ENCODE measurements around the gene LRMDA. TPM values are rescaled to one million over a fixed set of nuclear protein-coding genes. Genes with fewer than 3 reads are reported as not detected.

LRMDA gene
- total RNA-seq, 2 experiments from 2014 or later = not detected

DNA sequence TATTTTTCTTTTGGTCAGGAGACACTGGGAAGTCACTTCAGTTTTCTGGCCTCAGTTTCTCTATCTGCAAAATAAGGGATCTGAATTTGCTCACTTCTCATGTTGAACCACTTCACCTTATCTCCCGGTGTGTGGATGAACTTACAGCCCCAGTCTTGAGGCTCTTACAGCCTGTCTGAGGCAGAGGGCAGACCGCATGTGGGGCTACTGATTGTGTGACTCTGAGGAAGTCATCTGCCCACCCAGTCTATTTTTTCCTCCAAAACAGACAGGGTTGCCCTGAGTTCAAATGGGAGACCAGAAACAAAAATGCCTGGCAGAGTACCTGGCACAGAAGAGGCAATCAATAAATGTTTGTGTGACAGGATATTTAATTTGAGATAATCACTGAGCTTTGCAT is 78.3 kb downstream of the LRMDA start:
- POLR2A ChIA-PET = no interaction called here
- no peak overlapping the region for H2AFZ ChIP-seq (ENCODE audit: low read length)
- H3K4me1 ChIP-seq (ENCODE audit: insufficient read depth, low read length, poor library complexity, severe bottlenecking) = no peaks in the 10 kb centered on the region
- H3K4me2 ChIP-seq (ENCODE audit: low read length) = no peak overlapping the region
- intact Hi-C loops (cut with micrococcal nuclease; ENCODE audit: unreplicated experiment) = no loop called here
- no peak overlapping the region for H3K27ac ChIP-seq (ENCODE audit: low read depth, low read length, poor library complexity, severe bottlenecking)
- no peaks in the 10 kb centered on the region for H3K36me3 ChIP-seq (ENCODE audit: insufficient read depth, low read length)
- H3K79me2 ChIP-seq (ENCODE audit: insufficient read depth, low read depth, low read length) = no peaks in the 10 kb centered on the region
- TF ChIP-seq EZH2phosphoT487 (IDR thresholded peaks at IDR 0.05; ENCODE audit: borderline replicate concordance, low read depth, low read length) = no peak
- TF ChIP-seq, protein P1, sequence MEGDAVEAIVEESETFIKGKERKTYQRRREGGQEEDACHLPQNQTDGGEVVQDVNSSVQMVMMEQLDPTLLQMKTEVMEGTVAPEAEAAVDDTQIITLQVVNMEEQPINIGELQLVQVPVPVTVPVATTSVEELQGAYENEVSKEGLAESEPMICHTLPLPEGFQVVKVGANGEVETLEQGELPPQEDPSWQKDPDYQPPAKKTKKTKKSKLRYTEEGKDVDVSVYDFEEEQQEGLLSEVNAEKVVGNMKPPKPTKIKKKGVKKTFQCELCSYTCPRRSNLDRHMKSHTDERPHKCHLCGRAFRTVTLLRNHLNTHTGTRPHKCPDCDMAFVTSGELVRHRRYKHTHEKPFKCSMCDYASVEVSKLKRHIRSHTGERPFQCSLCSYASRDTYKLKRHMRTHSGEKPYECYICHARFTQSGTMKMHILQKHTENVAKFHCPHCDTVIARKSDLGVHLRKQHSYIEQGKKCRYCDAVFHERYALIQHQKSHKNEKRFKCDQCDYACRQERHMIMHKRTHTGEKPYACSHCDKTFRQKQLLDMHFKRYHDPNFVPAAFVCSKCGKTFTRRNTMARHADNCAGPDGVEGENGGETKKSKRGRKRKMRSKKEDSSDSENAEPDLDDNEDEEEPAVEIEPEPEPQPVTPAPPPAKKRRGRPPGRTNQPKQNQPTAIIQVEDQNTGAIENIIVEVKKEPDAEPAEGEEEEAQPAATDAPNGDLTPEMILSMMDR (conservative IDR thresholded peaks at IDR 0.05; ENCODE audit: low read length) = no peak
- DNase-seq (ENCODE audit: low spot score) = no peak
- no peak overlapping the region for H3K4me3 ChIP-seq (ENCODE audit: low read depth, low read length, poor library complexity, severe bottlenecking)
- CTCF ChIA-PET (ENCODE audit: unreplicated experiment) = no interaction called here
- BruUV-seq (replicated peaks) = no TSS peak
- no peaks in the 10 kb centered on the region for H3K9me3 ChIP-seq (ENCODE audit: low read length)
- no peaks in the 10 kb centered on the region for H3K9me2 ChIP-seq (ENCODE audit: insufficient read depth, low read length)
- no peaks in the 10 kb centered on the region for H4K20me1 ChIP-seq (ENCODE audit: insufficient read depth, low read length)

DNA sequence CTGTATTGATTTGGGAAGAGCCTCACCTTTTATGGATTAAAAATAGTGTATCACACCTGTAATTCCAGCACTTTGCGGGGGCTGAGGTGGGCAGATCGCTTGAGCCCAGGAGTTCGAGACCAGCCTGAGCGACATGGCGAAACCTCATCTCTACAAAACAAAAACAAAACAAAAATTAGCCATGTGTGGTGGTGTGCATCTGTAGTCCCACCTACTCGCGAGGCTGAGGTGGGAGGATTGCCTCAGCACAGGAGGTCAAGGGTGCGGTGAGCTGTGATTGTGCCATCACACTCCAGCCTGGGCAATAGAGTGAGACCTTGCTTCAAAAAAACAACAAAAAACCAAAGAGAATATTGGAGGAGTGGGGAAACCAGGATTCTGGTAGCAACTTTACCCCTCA is 79.6 kb downstream of the LRMDA start:
- H4K20me1 ChIP-seq (ENCODE audit: insufficient read depth, low read length) = no peaks in the 10 kb centered on the region
- intact Hi-C loops (cut with micrococcal nuclease; ENCODE audit: unreplicated experiment) = no loop called here
- H3K4me3 ChIP-seq (ENCODE audit: low read depth, low read length, poor library complexity, severe bottlenecking) = no peak overlapping the region
- no peak for DNase-seq (ENCODE audit: low spot score)
- no peak overlapping the region for H3K4me2 ChIP-seq (ENCODE audit: low read length)
- H3K36me3 ChIP-seq (ENCODE audit: insufficient read depth, low read length) = no peaks in the 10 kb centered on the region
- H3K9me3 ChIP-seq (ENCODE audit: low read length) = no peaks in the 10 kb centered on the region
- TF ChIP-seq EZH2phosphoT487 (IDR thresholded peaks at IDR 0.05; ENCODE audit: borderline replicate concordance, low read depth, low read length) = no peak
- TF ChIP-seq, protein P1 (conservative IDR thresholded peaks at IDR 0.05; ENCODE audit: low read length) = no peak
- H3K27ac ChIP-seq (ENCODE audit: low read depth, low read length, poor library complexity, severe bottlenecking) = no peak overlapping the region
- H3K79me2 ChIP-seq (ENCODE audit: insufficient read depth, low read depth, low read length) = no peaks in the 10 kb centered on the region
- BruUV-seq (replicated peaks) = no TSS peak
- ChIA-PET POLR2A (no interaction called here), CTCF (ENCODE audit: unreplicated experiment) (no interaction called here)
- no peaks in the 10 kb centered on the region for H3K9me2 ChIP-seq (ENCODE audit: insufficient read depth, low read length)
- H3K4me1 ChIP-seq (ENCODE audit: insufficient read depth, low read length, poor library complexity, severe bottlenecking) = no peaks in the 10 kb centered on the region
- no peak overlapping the region for H2AFZ ChIP-seq (ENCODE audit: low read length)

DNA sequence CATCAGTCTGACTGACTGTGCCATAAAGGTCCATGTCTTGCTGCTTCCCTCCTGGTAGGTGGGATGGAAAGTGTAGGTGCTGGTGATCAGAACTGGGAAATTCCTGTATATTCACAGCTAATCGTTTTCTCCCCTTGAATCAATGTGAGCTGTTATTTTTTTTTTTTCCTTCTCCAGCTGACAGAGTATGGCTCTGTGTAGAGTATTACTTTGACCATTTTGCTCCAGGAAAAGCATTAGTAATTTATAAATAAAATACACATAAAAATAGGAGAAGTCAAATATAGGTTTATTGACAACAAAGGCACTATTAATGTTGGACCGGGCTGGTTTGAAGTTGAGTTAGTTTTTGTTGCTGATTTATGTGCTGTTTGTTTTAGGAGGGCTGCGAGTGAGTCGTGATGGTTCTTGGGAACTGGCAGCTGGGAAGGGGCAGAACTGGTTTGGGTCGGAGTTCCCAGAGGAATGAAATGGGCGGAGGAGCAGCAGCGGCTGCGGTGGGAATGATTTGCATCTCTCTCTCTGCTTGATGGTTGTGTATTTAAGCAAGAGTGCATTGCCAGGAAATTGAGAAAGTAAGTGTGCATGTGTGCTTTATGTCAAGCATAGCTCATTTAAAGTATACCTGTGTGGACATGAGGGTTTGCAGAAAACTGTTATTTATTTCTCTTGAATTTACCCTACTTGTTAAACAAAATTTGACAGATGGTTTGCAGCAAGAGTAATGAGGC is 80.9 kb downstream of the LRMDA start:
- BruUV-seq (replicated peaks) = no TSS peak
- Histone ChIP-seq H3K9me2 (ENCODE audit: insufficient read depth, low read length) (no peaks in the 10 kb centered on the region), H3K4me2 (ENCODE audit: low read length) (no peak overlapping the region), H4K20me1 (ENCODE audit: insufficient read depth, low read length) (no peaks in the 10 kb centered on the region), H2AFZ (ENCODE audit: low read length) (no peak overlapping the region), H3K4me3 (ENCODE audit: low read depth, low read length, poor library complexity, severe bottlenecking) (no peak overlapping the region), H3K27ac (ENCODE audit: low read depth, low read length, poor library complexity, severe bottlenecking) (no peak overlapping the region), H3K79me2 (ENCODE audit: insufficient read depth, low read depth, low read length) (no peaks in the 10 kb centered on the region), H3K4me1 (ENCODE audit: insufficient read depth, low read length, poor library complexity, severe bottlenecking) (no peaks in the 10 kb centered on the region), H3K9me3 (ENCODE audit: low read length) (no peaks in the 10 kb centered on the region), H3K36me3 (ENCODE audit: insufficient read depth, low read length) (no peaks in the 10 kb centered on the region)
- TF ChIP-seq, protein P1 (conservative IDR thresholded peaks at IDR 0.05; ENCODE audit: low read length) = no peak
- no peak for TF ChIP-seq EZH2phosphoT487 (IDR thresholded peaks at IDR 0.05; ENCODE audit: borderline replicate concordance, low read depth, low read length)
- DNase-seq (ENCODE audit: low spot score) = no peak
- intact Hi-C loops (cut with micrococcal nuclease; ENCODE audit: unreplicated experiment) = no loop called here
- ChIA-PET POLR2A (interaction anchor here (0.5 kb wide), 1 partner anchor 839 kb away, joined by 5 read pairs; no protein-coding TSS in a partner anchor), CTCF (ENCODE audit: unreplicated experiment) (no interaction called here)

Measured in OCI-LY7 (cell line).